Heart left ventricle (tissue), 16 donors: ENCODE data around the gene PCDHA10. TPM values are rescaled to one million over a fixed set of nuclear protein-coding genes. Genes with fewer than 3 reads are reported as not detected.
A peak's percentile ranks its signal among the peaks of the same experiment; 100 is the strongest.

ENCODE experiments used
- ATAC-seq, 4 donors: fragments of 200-7000 bp; cut with Tn5 transposase; one replicate each; pipeline ENCODE4 v1.9.1; 2020 to 2022; ENCODE audit warnings: moderate library complexity in 4 of 4, mild to moderate bottlenecking in 3 of 4, moderate number of reproducible peaks in 1 of 4
- DNase-seq, 5 donors: peaks; one replicate each; pipeline ENCODE4 v3.0.0-alpha.2; 2020
- H3K27ac ChIP-seq, 12 donors: fragments of 200-600 bp; sonication (generic) in 4 of 12; one replicate each; pipeline versions ENCODE4 v1.5.0 to v1.8.0; 2016 to 2022; ENCODE audit warnings: mild to moderate bottlenecking in 2 of 12
- H3K27me3 ChIP-seq, 9 donors: fragments of 200-600 bp; sonication (generic) in 2 of 9; one replicate each; pipeline versions ENCODE4 v1.5.1 to v1.8.0; 2016 to 2022; ENCODE audit warnings: mild to moderate bottlenecking in 3 of 9
- H3K36me3 ChIP-seq, 9 donors: fragments of 200-600 bp; sonication (generic) in 2 of 9; one replicate each; pipeline versions ENCODE4 v1.5.0 to v1.8.0; 2018 to 2022; ENCODE audit warnings: mild to moderate bottlenecking in 2 of 9
- H3K4me1 ChIP-seq, 12 donors: fragments of 200-600 bp; sonication (generic) in 4 of 12; one replicate each; pipeline versions ENCODE4 v1.5.0 to v1.8.0; 2016 to 2022; ENCODE audit warnings: mild to moderate bottlenecking in 3 of 12
- H3K4me3 ChIP-seq, 12 donors: fragments of 200-600 bp; sonication (generic) in 4 of 12; one replicate each; pipeline versions ENCODE4 v1.5.0 to v1.8.0; 2017 to 2022; ENCODE audit warnings: mild to moderate bottlenecking in 9 of 12, moderate library complexity in 4 of 12
- H3K9me3 ChIP-seq, 12 donors: fragments of 200-600 bp; sonication (generic) in 4 of 12; one replicate each; pipeline versions ENCODE4 v1.5.0 to v1.8.0; 2016 to 2022; ENCODE audit warnings: mild to moderate bottlenecking in 1 of 12
- POLR2A ChIP-seq, 2 donors: fragments of 450-650 bp; IDR thresholded peaks; one replicate each; pipeline ENCODE4 v1.6.1; 2017; ENCODE audit warnings: antibody characterized with exemption in 2 of 2, mild to moderate bottlenecking in 2 of 2, moderate library complexity in 2 of 2
- WGBS, 4 donors: extraction: QIAGEN DNeasy Blood & Tissue Kit in 2 of 4; methylation state at CpG; one replicate each; pipeline versions ENCODE4 v1.1.5 to v1.1.7; 2013 to 2018; 5-methylcytosine and 5-hydroxymethylcytosine counted together
- intact Hi-C, 10 donors: fragments of 100-400 bp; cut with DNase I; formaldehyde crosslinking; loops; one replicate each; pipeline versions ENCODE4 v1.11.1 to v1.14.2; 2022
- polyA plus RNA-seq, 2 donors: library from polyadenylated mRNA; stranded (reverse); fragments of 200-250 nt; gene quantifications; one replicate each; pipeline ENCODE4 v1.2.3, GENCODE V29; 2013
- total RNA-seq, 9 donors: library from RNA; depleted of rRNA in 2 of 9; stranded (reverse); fragments of >200 nt in 2 of 9; fragmentation: NEBNext Ultra II Directional in 3 of 9; extraction: Animal tissue kit (Norgen Biotek cat#: 25700) in 3 of 9; gene quantifications; one replicate each; pipeline versions ENCODE4 v1.1.0 to v1.2.4, GENCODE V29; 2016 to 2023
- TF ChIP-seq, protein P1 (sequence below), 12 donors: fragments of 200-600 bp; sonication (generic) in 4 of 12; IDR thresholded peaks; one replicate each; pipeline versions ENCODE4 v1.5.0 to v1.8.0; 2018 to 2022; ENCODE audit warnings: antibody characterized with exemption in 12 of 12, mild to moderate bottlenecking in 5 of 12
- donor health status: ischemic (EF 13 %, LVEDD 7.1; RV severe dilation, severe dysfunction).
- donor health status: healthy with polysubstance abuse.
- donor health status: DM: no; HTN: yes; CAD: no.
- donor health status: DM: no; HTN: no; CAD: no.
- donor health status: ischemic (EF 25% LVEDD 6.9; RV normal size, moderate dysfunction).
- donor health status: ischemic (EF 25% LVEDD 5.7; RV mildly dilated, moderate dysfunction).
- donor health status: healthy.
- donor health status: DM: yes; HTN: yes; CAD: no.
- donor health status: ischemic (EF 35%, LVEDD 5.7; RV mildly dilated, moderate dysfunction).
- donor health status: nonischemic (EF 11% LVEDD 7.7; RV severe dilation, severe dysfunction).
- donor health status: DM: yes; HTN: yes; CAD: no.
- donor health status: PGD.
- donor health status: ischemic (EF 29% LVEDD 5.4; RV normal size, mild dysfunction).
- donor health status: nonischemic (EF 23%, LVEDD 6.1; RV moderate dilation, normal function).

PCDHA10 gene
- total and polyA plus RNA-seq, 11 donors: under 0.01 to 0.41 (median 0.15) TPM; not detected in 2

DNA sequence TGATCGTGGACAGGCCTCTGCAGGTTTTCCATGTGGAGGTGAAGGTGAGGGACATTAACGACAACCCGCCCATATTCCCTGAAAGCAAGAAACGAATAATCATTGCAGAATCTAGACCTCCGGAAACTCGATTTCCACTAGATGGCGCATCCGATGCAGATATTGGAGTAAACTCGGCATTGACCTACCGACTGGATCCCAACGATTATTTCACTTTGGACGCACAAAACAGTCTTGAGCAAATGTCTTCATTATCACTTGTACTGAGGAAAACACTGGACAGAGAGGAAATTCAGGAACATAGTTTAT, 26.8 kb downstream of the PCDHA10 start:
- DNase-seq: no peak
- ATAC-seq: no peak
- H3K27me3 ChIP-seq: peaks cover 0 to 65% (median 15%) of the 10 kb centered on the region in 9 donors
- H3K36me3 ChIP-seq: no peaks in the 10 kb centered on the region
- intact Hi-C loops: loop anchor here in 1 of 10 donors (10.0 kb wide), 1 partner anchor 162 kb away; no protein-coding TSS in a partner anchor
- TF ChIP-seq, protein P1, sequence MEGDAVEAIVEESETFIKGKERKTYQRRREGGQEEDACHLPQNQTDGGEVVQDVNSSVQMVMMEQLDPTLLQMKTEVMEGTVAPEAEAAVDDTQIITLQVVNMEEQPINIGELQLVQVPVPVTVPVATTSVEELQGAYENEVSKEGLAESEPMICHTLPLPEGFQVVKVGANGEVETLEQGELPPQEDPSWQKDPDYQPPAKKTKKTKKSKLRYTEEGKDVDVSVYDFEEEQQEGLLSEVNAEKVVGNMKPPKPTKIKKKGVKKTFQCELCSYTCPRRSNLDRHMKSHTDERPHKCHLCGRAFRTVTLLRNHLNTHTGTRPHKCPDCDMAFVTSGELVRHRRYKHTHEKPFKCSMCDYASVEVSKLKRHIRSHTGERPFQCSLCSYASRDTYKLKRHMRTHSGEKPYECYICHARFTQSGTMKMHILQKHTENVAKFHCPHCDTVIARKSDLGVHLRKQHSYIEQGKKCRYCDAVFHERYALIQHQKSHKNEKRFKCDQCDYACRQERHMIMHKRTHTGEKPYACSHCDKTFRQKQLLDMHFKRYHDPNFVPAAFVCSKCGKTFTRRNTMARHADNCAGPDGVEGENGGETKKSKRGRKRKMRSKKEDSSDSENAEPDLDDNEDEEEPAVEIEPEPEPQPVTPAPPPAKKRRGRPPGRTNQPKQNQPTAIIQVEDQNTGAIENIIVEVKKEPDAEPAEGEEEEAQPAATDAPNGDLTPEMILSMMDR (IDR thresholded peaks at IDR 0.05): no peak
- no peak for TF ChIP-seq POLR2A (IDR thresholded peaks at IDR 0.05)
- peaks cover 0 to 39% (median 12%) of the 10 kb centered on the region in 12 donors for H3K9me3 ChIP-seq
- peak overlapping the region in 3 of 12 donors; percentile 16 to 31 (median 19) for H3K4me3 ChIP-seq
- no peaks in the 10 kb centered on the region for H3K4me1 ChIP-seq
- WGBS, 4 donors: 16 to 24% (median 18%) methylated on average over 12 of the region's 12 CpGs
- H3K27ac ChIP-seq: no peak overlapping the region

DNA sequence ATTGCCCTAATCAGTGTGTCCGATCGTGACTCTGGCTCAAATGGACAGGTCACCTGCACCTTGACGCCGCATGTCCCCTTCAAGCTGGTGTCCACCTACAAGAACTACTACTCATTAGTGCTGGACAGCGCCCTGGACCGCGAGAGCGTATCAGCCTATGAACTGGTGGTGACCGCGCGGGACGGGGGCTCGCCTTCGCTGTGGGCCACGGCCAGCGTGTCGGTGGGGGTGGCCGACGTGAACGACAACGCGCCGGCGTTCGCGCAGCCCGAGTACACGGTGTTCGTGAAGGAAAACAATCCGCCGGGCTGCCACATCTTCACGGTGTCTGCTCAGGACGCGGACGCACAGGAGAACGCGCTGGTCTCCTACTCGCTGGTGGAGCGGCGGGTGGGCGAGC, 27.7 kb downstream of the PCDHA10 start:
- Histone ChIP-seq H3K36me3 (no peaks in the 10 kb centered on the region), H3K9me3 (peaks cover 0 to 36% (median 12%) of the 10 kb centered on the region in 12 donors), H3K27ac (no peak overlapping the region), H3K27me3 (peaks cover 0 to 57% (median 13%) of the 10 kb centered on the region in 9 donors), H3K4me1 (no peaks in the 10 kb centered on the region), H3K4me3 (no peak overlapping the region)
- DNase-seq (no peak), ATAC-seq (no peak)
- TF ChIP-seq, protein P1 (IDR thresholded peaks at IDR 0.05): no peak
- TF ChIP-seq POLR2A (IDR thresholded peaks at IDR 0.05): no peak
- intact Hi-C loops: loop anchor here in 1 of 10 donors (10.0 kb wide), 1 partner anchor 161 kb away; no protein-coding TSS in a partner anchor
- WGBS, 4 donors: 33 to 49% (median 45%) methylated on average over 20 to 41 of the region's 41 CpGs

DNA sequence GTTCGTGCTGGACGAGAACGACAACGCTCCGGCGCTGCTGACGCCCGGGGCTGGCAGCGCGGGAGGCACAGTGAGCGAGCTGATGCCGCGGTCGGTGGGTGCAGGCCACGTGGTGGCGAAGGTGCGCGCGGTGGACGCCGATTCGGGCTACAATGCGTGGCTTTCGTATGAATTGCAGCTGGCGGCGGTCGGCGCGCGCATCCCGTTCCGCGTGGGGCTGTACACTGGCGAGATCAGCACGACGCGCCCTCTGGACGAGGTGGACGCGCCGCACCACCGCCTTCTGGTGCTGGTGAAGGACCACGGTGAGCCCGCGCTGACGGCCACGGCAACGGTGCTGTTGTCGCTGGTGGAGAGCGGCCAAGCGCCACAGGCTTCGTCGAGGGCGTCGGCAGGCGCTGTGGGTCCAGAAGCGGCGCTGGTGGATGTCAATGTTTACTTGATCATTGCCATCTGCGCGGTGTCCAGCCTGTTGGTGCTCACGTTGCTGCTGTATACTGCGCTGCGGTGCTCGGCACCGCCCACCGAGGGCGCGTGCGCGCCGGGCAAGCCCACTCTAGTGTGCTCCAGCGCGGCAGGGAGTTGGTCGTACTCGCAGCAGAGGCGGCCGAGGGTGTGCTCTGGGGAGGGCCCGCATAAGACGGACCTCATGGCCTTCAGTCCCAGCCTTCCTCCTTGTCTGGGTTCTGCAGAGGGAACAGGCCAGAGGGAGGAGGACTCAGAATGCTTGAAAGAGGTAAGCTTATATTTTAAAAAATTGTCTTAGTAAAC, 28.4 kb downstream of the PCDHA10 start:
- TF ChIP-seq POLR2A (IDR thresholded peaks at IDR 0.05): no peak
- TF ChIP-seq, protein P1 (IDR thresholded peaks at IDR 0.05): no peak
- Histone ChIP-seq H3K4me3 (no peak overlapping the region), H3K9me3 (peaks cover 0 to 36% (median 12%) of the 10 kb centered on the region in 12 donors), H3K27me3 (peaks cover 0 to 49% (median 13%) of the 10 kb centered on the region in 9 donors), H3K36me3 (no peaks in the 10 kb centered on the region), H3K27ac (no peak overlapping the region), H3K4me1 (no peaks in the 10 kb centered on the region)
- intact Hi-C loops: loop anchor here in 1 of 10 donors (10.0 kb wide), 1 partner anchor 161 kb away; no protein-coding TSS in a partner anchor
- 31 to 43% (median 38%) methylated on average over 50 to 79 of the region's 79 CpGs for WGBS, 4 donors
- no peak for ATAC-seq
- peak in 1 of 5 donors; percentile 51 for DNase-seq

DNA sequence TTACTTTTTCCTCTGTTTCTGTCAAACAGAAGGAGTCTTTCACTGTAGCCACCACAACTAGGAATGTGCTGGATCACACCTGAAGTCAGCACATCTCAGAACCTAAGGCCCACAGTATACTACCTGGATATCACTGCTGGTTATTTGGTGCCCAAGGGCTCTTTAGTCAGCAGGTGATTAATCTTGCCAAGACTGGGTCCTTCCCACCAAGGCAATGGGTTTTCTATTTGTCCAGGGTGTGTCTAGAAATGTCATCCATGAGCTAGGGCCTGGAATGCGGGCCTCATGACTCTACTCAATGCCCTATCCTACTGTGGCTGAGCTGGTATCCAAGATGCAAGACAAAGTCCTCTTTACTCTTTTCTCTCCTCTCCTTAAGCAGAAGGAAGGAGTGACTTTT, 60.6 kb downstream of the PCDHA10 start:
- no peaks in the 10 kb centered on the region for H3K4me1 ChIP-seq
- intact Hi-C loops: no loop called here
- H3K27ac ChIP-seq: no peak overlapping the region
- H3K27me3 ChIP-seq: peaks cover 0 to 10% (median 0%) of the 10 kb centered on the region in 9 donors
- 56 to 90% (median 70%) methylated on average over 1 of the region's 1 CpG for whole genome bisulfite sequencing, 4 donors
- peaks cover 0 to 25% (median 2%) of the 10 kb centered on the region in 12 donors for H3K9me3 ChIP-seq
- ATAC-seq (no peak), DNase-seq (no peak)
- TF ChIP-seq, protein P1 (IDR thresholded peaks at IDR 0.05): no peak
- TF ChIP-seq POLR2A (IDR thresholded peaks at IDR 0.05): no peak
- no peaks in the 10 kb centered on the region for H3K36me3 ChIP-seq
- H3K4me3 ChIP-seq: no peak overlapping the region
